ENCODE data around the gene HINT3. TPM values are rescaled to one million over a fixed set of nuclear protein-coding genes. Genes with fewer than 3 reads are reported as not detected.
"Not testable (repeated sequence)": the region's sequence is repeated elsewhere in the genome, so short reads cannot be mapped to it uniquely, and the experiment has no call there.

Gene HINT3
- total RNA-seq, 1 donor from 2014 or later: 12.3 TPM

- no peak for DNase-seq (ENCODE audit: low spot score)
- H3K9me3 Mint-ChIP-seq (ENCODE audit: unreplicated experiment): no peaks in the 10 kb centered on the region
- no peak for TF ChIP-seq CTCF (IDR thresholded peaks at IDR 0.05; ENCODE audit: unreplicated experiment)
- no peak overlapping the region for H3K27ac Mint-ChIP-seq (ENCODE audit: unreplicated experiment)
- no peaks in the 10 kb centered on the region for H3K4me1 Mint-ChIP-seq (ENCODE audit: unreplicated experiment)
- H3K36me3 Mint-ChIP-seq (ENCODE audit: low read depth, unreplicated experiment): peaks cover 13% of the 10 kb centered on the region
- H3K27me3 Mint-ChIP-seq (ENCODE audit: unreplicated experiment): no peaks in the 10 kb centered on the region
- H3K4me3 Mint-ChIP-seq (ENCODE audit: unreplicated experiment): no peak overlapping the region
Measured at GRCh38 chr6:126016591-126016990, 60.0 kb downstream of the HINT3 start.

- Mint-ChIP-seq H3K9me3 (ENCODE audit: unreplicated experiment) (no peaks in the 10 kb centered on the region), H3K4me3 (ENCODE audit: unreplicated experiment) (no peak overlapping the region), H3K27ac (ENCODE audit: unreplicated experiment) (no peak overlapping the region), H3K36me3 (ENCODE audit: low read depth, unreplicated experiment) (peaks cover 10% of the 10 kb centered on the region), H3K4me1 (ENCODE audit: unreplicated experiment) (no peaks in the 10 kb centered on the region), H3K27me3 (ENCODE audit: unreplicated experiment) (no peaks in the 10 kb centered on the region)
- no peak for DNase-seq (ENCODE audit: low spot score)
- TF ChIP-seq CTCF (IDR thresholded peaks at IDR 0.05; ENCODE audit: unreplicated experiment): no peak
Measured at GRCh38 chr6:126017668-126018067, 61.1 kb downstream of the HINT3 start.

- H3K27ac Mint-ChIP-seq (ENCODE audit: unreplicated experiment): no peak overlapping the region
Measured at GRCh38 chr6:126020305-126021050, 63.9 kb downstream of the HINT3 start.

GRCh38 chr6:126023474-126023873 is 66.9 kb downstream of the HINT3 start:
- not testable (repeated sequence) for H3K27ac Mint-ChIP-seq (ENCODE audit: unreplicated experiment); H3K27me3 Mint-ChIP-seq (ENCODE audit: unreplicated experiment); DNase-seq (ENCODE audit: low spot score); H3K4me1 Mint-ChIP-seq (ENCODE audit: unreplicated experiment); H3K4me3 Mint-ChIP-seq (ENCODE audit: unreplicated experiment); H3K36me3 Mint-ChIP-seq (ENCODE audit: low read depth, unreplicated experiment); H3K9me3 Mint-ChIP-seq (ENCODE audit: unreplicated experiment)

More at GRCh38 chr6:126020305-126021050, 63.9 kb downstream of the HINT3 start:
- Mint-ChIP-seq H3K9me3 (ENCODE audit: unreplicated experiment) (no peaks in the 10 kb centered on the region), H3K36me3 (ENCODE audit: low read depth, unreplicated experiment) (peaks cover 7% of the 10 kb centered on the region), H3K27me3 (ENCODE audit: unreplicated experiment) (no peaks in the 10 kb centered on the region), H3K4me3 (ENCODE audit: unreplicated experiment) (no peak overlapping the region), H3K4me1 (ENCODE audit: unreplicated experiment) (no peaks in the 10 kb centered on the region)
- no peak for TF ChIP-seq CTCF (IDR thresholded peaks at IDR 0.05; ENCODE audit: unreplicated experiment)
- no peak for DNase-seq (ENCODE audit: low spot score)

- no peak for DNase-seq (ENCODE audit: low spot score)
- TF ChIP-seq CTCF (IDR thresholded peaks at IDR 0.05; ENCODE audit: unreplicated experiment): no peak
- Mint-ChIP-seq H3K9me3 (ENCODE audit: unreplicated experiment) (no peaks in the 10 kb centered on the region), H3K4me3 (ENCODE audit: unreplicated experiment) (no peak overlapping the region), H3K27ac (ENCODE audit: unreplicated experiment) (no peak overlapping the region), H3K36me3 (ENCODE audit: low read depth, unreplicated experiment) (peaks cover 4% of the 10 kb centered on the region), H3K27me3 (ENCODE audit: unreplicated experiment) (no peaks in the 10 kb centered on the region), H3K4me1 (ENCODE audit: unreplicated experiment) (peaks cover 9% of the 10 kb centered on the region)
Measured at GRCh38 chr6:126026001-126026400, 69.4 kb downstream of the HINT3 start.
